Effector CD8-positive, alpha-beta T cell (primary cell): ENCODE results near the gene CPD.
"Not testable (repeated sequence)": the region's sequence is repeated elsewhere in the genome, so short reads cannot be mapped to it uniquely, and the experiment has no call there.

ENCODE experiments used
- DNase-seq: peaks from one replicate; lab custom pipeline; 2025; lab: John Stamatoyannopoulos, UW

The CPD gene

GRCh38 chr17:30427611-30428010 lies 48.9 kb downstream of the CPD start:
- no peak for DNase-seq

GRCh38 chr17:30429155-30429554 lies 50.4 kb downstream of the CPD start:
- DNase-seq, result no peak

GRCh38 chr17:30433514-30433913 lies 54.8 kb downstream of the CPD start:
- no peak for DNase-seq

GRCh38 chr17:30436729-30437128 lies 58.0 kb downstream of the CPD start:
- DNase-seq, result no peak

- no peak for DNase-seq
Observed at GRCh38 chr17:30443721-30444120, 65.0 kb downstream of the CPD start.

GRCh38 chr17:30446640-30447039 lies 67.9 kb downstream of the CPD start:
- DNase-seq, result not testable (repeated sequence)

- DNase-seq, result no peak
Observed at GRCh38 chr17:30449480-30449879, 70.8 kb downstream of the CPD start.

GRCh38 chr17:30450125-30451027 lies 71.6 kb downstream of the CPD start:
- no peak for DNase-seq

GRCh38 chr17:30454635-30455034 lies 75.9 kb downstream of the CPD start:
- DNase-seq, result no peak

- DNase-seq, result no peak
Observed at GRCh38 chr17:30458371-30458770, 79.6 kb downstream of the CPD start.

- DNase-seq, result not testable (repeated sequence)
Observed at GRCh38 chr17:30458797-30459413, 80.2 kb downstream of the CPD start.

GRCh38 chr17:30468465-30468864 lies 89.7 kb downstream of the CPD start:
- DNase-seq, result no peak

- DNase-seq, result no peak
Observed at GRCh38 chr17:30472238-30472890, 93.6 kb downstream of the CPD start.

- no peak for DNase-seq
Observed at GRCh38 chr17:30475206-30475605, 96.5 kb downstream of the CPD start.

- no peak for DNase-seq
Observed at GRCh38 chr17:30476726-30477082, 98.0 kb downstream of the CPD start.

GRCh38 chr17:30477083-30477773 lies 98.5 kb downstream of the CPD start, which contains the start of gene GOSR1:
GOSR1 (plus strand) TSS chr17:30477408; CDS start chr17:30477434, 26 bp downstream.
- DNase-seq, result peak; percentile 86

GRCh38 chr17:30477774-30478115 lies 99.0 kb downstream of the CPD start:
- DNase-seq, result peak; percentile 26

GRCh38 chr17:30482555-30482954 lies 103.8 kb downstream of the CPD start:
- DNase-seq, result no peak

- DNase-seq, result no peak
Observed at GRCh38 chr17:30483159-30483558, 104.4 kb downstream of the CPD start.

- no peak for DNase-seq
Observed at GRCh38 chr17:30493780-30494179, 115.1 kb downstream of the CPD start.

- DNase-seq, result no peak
Observed at GRCh38 chr17:30495586-30495985, 116.9 kb downstream of the CPD start.

- DNase-seq, result no peak
Observed at GRCh38 chr17:30503558-30503957, 124.8 kb downstream of the CPD start.
